Fibroblast of pulmonary artery (primary cell): ENCODE data around the gene GABRQ.

Experiments
- DNase-seq: peaks from one replicate; pipeline ENCODE4 v3.0.0-alpha.2; 2010; ENCODE audit warnings: low read depth
- H3K4me3 ChIP-seq: replicated peaks from 2 replicates; pipeline ENCODE4 v1.5.1; 2011; ENCODE audit warnings: low read depth, mild to moderate bottlenecking, control low read depth, low read length, moderate library complexity
- TF ChIP-seq, protein P1 (sequence below): IDR thresholded peaks from 2 replicates; pipeline ENCODE4 v1.5.1; 2011; ENCODE audit warnings: mild to moderate bottlenecking, control low read depth, low read length, inconsistent platforms; ENCODE audit errors: missing control alignments

The GABRQ gene

GRCh38 chrX:152637649-152638442, at the start of gene GABRQ:
TSS of gene GABRQ (plus strand) at chrX:152637895. CDS start at chrX:152638203, 308 bp downstream.
- DNase-seq = peak; percentile 1
- TF ChIP-seq, protein P1, sequence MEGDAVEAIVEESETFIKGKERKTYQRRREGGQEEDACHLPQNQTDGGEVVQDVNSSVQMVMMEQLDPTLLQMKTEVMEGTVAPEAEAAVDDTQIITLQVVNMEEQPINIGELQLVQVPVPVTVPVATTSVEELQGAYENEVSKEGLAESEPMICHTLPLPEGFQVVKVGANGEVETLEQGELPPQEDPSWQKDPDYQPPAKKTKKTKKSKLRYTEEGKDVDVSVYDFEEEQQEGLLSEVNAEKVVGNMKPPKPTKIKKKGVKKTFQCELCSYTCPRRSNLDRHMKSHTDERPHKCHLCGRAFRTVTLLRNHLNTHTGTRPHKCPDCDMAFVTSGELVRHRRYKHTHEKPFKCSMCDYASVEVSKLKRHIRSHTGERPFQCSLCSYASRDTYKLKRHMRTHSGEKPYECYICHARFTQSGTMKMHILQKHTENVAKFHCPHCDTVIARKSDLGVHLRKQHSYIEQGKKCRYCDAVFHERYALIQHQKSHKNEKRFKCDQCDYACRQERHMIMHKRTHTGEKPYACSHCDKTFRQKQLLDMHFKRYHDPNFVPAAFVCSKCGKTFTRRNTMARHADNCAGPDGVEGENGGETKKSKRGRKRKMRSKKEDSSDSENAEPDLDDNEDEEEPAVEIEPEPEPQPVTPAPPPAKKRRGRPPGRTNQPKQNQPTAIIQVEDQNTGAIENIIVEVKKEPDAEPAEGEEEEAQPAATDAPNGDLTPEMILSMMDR = no peak
- H3K4me3 ChIP-seq = no peak within 1 kb of the TSS

DNA sequence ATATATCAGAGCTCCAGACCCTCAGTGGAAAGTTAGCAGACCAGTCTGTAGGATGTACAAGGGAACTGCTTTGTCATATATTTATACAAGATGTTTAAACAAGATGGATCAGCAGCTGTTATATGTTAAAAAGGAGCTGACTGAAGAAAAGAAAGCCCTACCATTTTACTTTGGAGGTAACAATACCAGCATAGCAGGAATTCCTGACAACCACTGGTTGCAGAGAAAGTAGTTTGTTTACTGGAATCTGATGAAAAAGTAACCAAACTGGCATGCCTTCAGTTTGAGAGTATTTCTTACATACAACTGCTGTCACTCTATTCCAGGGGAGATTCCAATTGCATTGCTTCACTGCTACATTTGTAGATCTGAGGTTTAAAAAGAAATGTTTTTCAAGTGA, 49.5 kb upstream of the GABRQ start:
- TF ChIP-seq, protein P1 = no peak
- DNase-seq = no peak
- no peak overlapping the region for H3K4me3 ChIP-seq

DNA sequence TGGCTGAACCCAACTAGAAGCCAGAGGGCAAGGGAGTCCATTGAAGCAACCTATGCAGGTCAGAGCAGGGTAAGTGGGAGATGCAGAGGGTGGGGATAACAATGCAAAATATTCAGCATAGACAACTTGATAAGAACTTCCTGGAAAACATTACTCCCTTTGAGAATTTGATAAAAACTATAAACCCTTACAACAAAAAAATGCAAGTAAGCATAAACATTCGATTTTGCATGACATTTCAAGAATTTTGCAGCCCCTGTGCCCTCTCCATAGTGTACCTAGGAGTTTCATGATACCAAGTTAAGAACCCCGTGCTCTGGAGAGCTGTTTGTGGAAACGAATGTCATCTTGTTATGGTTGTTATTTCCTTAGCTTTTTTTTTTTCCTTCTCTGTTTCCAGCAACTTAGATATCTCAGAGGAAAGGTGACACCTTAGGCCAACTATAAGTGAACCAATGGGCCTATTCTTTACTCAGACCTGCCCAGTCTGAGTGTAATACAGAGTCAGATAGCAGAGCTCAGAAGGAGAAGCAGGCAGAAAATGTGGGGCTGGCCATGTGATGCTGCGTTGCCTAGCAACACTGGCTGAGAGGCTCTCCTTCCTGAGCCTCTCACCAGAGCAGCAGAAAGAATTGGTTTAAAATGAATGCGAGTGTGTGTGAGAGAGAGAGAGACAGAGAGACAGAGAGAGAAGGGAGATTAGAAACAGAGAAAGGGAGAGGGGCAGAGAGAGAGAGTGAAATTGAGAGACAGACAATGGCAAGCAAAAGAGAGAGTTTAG, 36.7 kb upstream of the GABRQ start:
- TF ChIP-seq, protein P1 = no peak
- no peak overlapping the region for H3K4me3 ChIP-seq
- no peak for DNase-seq

DNA sequence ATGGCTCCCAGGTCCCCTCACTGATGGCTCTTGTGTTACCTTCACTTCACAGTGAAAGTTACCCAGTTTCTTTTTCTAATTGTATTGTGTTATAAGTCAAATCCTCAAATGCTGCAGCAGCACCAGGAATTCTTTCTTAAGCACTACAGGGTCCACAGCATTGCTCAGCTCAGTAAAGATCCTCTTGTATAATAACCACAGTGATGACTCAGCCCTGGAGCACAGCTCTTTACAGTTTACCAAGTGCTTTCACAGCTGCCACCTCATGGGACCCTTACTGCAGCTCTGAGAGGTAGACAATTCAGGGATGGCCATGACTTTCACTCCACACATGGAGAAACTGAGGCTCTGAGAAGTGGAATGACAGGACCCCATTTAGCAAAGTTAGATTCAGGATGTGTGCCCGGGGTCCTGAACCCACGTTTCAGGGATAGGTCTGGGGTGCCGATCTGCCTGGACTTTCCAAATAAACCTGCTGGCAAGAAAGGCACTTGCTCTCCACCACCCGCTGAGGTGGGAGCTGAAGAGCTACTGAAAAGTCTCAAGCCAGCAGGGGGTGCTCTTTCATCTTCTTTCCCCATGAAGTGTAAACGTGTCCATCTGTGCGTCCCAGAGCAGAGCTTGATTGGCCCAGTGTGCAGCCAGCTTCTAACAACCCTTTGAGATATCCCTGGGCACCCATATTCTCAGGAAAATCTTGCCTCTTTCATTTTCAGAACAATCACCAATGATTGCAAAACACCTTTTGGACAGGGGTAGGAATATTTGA, 35.7 kb upstream of the GABRQ start:
- TF ChIP-seq, protein P1 = no peak
- H3K4me3 ChIP-seq = no peak overlapping the region
- no peak for DNase-seq

DNA sequence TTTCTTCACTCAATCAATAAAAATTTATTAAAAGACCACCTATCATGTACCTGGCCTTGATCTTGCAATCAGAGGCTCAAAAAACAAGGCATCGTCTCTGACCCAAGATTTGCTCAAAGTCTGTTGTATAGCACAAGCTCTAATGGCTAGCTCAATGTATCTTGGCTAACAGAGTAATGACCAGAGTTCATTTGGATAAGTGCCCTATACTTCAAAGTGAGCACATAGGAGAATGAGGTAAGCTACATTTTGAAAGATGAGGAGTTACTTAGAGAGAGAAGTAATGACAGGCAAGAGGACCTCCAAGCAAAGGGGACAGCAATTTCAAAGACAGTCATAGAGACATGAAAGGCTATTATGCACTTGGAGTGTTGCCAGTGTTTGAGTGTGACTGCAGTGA, 22.9 kb upstream of the GABRQ start:
- DNase-seq = no peak
- TF ChIP-seq, protein P1 = no peak
- H3K4me3 ChIP-seq = no peak overlapping the region

GRCh38 chrX:152619897-152620296, 17.8 kb upstream of the GABRQ start:
- no peak overlapping the region for H3K4me3 ChIP-seq
- TF ChIP-seq, protein P1 = no peak
- no peak for DNase-seq
